PFSK-1 (cell line): ENCODE measurements around the gene IBTK.

ENCODE experiments used
- POLR2AphosphoS5 ChIP-seq: IDR thresholded peaks from 2 replicates; pipeline ENCODE4 v1.6.1; 2012; ENCODE audit warnings: low read depth, mild to moderate bottlenecking, control low read depth, low read length, moderate library complexity
- SIN3A ChIP-seq: IDR thresholded peaks from 2 replicates; pipeline ENCODE4 v1.6.1; 2012; ENCODE audit warnings: mild to moderate bottlenecking, low read length, moderate library complexity, borderline replicate concordance; ENCODE audit not compliant: insufficient read depth
- TAF1 ChIP-seq: IDR thresholded peaks from 2 replicates; pipeline ENCODE4 v1.6.1; 2012; ENCODE audit warnings: low read length, control low read depth, borderline replicate concordance; ENCODE audit not compliant: insufficient read depth

- no peak for TF ChIP-seq TAF1
- TF ChIP-seq SIN3A = no peak
- TF ChIP-seq POLR2AphosphoS5 = no peak
Measured at GRCh38 chr6:82246370-82246769, 1.2 kb downstream of the IBTK start.
